HG02981 (cell line): Measurements from ENCODE around the gene CHML.

Experiments used
- ATAC-seq: cut with Tn5 transposase; IDR thresholded peaks from one replicate; pipeline ENCODE4 v1.9.1; 2021; ENCODE audit warnings: mild to moderate bottlenecking, moderate library complexity; ENCODE audit not compliant: unreplicated experiment

CHML gene

GRCh38 chr1:241592273-241592958 is 47.8 kb downstream of the CHML start:
- peak; percentile 75 for ATAC-seq

- ATAC-seq, result no peak
Observed at GRCh38 chr1:241591736-241592135, 48.4 kb downstream of the CHML start.

- no peak for ATAC-seq
Observed at GRCh38 chr1:241591317-241591716, 48.9 kb downstream of the CHML start.

- ATAC-seq, result no peak
Observed at GRCh38 chr1:241590719-241591118, 49.5 kb downstream of the CHML start.
